Loucy (cell line): ENCODE data around the gene SERGEF.

Experiments used
- CTCF ChIP-seq: fragments of 200-600 bp; sonication (generic); conservative IDR thresholded peaks from 2 replicates; pipeline ENCODE4 v1.5.1; 2014; ENCODE audit warnings: mild to moderate bottlenecking, antibody characterized with exemption, low read length
- EZH2phosphoT487 ChIP-seq: fragments of 200-600 bp; IDR thresholded peaks from 2 replicates; pipeline ENCODE4 v1.6.1; 2018; ENCODE audit warnings: antibody characterized with exemption, mild to moderate bottlenecking, moderate library complexity, borderline replicate concordance

- TF ChIP-seq CTCF (no peak), EZH2phosphoT487 (no peak)
Measured at GRCh38 chr11:17954395-17955252, 58.2 kb downstream of the SERGEF start.
